HG03039 (cell line): ENCODE data around the gene RIMBP2.

Experiments used
- ATAC-seq: cut with Tn5 transposase; IDR thresholded peaks from one replicate; pipeline ENCODE4 v1.9.1; 2021; ENCODE audit warnings: mild to moderate bottlenecking, moderate library complexity; ENCODE audit not compliant: unreplicated experiment

RIMBP2 gene

DNA sequence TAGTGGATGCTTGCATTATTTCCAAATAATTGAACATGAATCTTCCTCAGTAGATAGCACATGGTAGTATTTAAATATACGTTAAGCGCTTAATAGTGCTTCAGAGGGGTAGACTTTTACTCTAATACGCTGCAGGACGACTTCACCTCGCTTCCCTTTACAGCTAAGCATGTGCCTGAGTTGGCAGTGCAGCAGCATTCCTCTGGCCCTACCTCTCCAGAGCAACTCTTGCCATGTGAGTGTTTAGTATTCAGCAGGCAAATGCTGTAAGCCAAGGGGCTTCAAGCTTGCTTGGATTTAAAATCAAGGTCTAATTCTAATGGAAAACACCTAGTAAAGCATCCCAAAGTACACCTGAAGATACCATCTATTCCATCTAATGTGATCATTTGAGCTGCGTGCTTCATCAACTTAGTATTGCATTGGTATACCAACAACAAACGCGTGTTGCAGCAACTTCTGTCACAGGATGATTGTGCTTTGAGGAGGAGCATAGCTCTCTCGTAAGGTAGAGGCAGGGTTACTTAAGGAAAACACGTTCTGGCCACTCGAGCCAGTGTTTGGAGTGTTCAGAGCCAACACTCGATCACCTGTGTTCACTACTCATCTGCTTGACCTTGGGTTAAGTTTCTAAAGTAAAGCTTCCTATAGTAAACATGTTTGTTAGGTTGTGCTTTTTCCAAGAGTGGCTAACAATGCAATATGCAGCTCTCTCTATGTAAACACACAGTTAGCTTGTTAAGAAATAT is 317.8 kb downstream of the RIMBP2 start:
- ATAC-seq, result no peak

DNA sequence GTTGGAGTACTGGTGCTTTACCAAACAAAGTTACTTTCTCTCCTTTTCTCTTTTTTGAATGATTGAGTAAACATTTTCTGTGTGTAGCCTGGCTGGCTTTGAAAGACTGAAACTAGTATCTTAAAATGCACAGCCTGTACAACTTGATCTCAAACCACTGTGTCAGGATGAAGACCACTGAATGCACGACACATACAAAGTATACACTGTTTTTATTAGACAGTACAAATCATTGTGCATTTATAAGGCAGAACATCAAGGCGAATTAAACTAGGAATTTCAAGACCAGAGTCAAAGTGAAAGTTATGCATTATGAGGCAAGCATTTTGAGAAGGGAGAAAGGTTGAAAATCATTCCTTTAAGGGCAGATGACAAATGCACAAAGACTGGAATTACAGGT is 319.4 kb downstream of the RIMBP2 start:
- no peak for ATAC-seq

DNA sequence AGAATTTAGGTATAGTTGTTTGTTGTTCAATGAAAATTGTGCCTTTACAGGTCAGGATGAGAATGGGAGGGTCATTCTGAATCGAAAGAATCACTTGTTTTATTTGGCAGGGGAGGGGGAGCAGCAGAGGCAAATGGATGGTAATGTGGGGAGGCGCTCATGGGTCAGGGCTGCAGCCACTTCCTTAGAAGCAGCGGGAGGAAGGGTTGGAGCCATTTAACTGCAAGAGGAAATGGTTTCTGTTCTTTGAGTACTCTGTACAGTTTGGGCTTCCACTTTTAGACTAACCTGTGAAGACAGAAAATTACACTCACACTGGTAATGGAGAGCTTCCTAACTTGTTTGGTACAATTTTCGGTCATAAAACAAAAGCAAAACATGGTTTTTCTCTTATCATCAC is 321.2 kb downstream of the RIMBP2 start:
- ATAC-seq, result no peak

DNA sequence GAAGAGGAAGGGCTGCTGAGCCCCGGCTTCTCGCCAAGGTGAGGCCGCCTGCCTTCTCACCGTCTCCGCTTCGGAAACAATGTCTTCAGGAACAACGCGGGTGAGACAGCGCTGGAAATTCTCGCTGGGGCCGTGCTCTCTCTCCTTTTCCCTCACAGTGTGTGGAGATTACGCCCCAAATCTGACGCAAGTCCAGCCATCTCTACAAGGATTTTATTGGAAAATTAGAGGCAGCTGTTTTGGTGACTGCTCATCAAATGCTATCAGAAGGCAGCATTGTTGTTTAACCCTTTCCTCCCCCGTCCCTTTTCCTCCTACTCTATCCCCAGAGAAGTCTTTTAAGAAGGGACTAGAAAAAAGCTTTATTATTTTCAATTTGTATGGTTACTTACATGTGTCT is 324.9 kb downstream of the RIMBP2 start:
- no peak for ATAC-seq

DNA sequence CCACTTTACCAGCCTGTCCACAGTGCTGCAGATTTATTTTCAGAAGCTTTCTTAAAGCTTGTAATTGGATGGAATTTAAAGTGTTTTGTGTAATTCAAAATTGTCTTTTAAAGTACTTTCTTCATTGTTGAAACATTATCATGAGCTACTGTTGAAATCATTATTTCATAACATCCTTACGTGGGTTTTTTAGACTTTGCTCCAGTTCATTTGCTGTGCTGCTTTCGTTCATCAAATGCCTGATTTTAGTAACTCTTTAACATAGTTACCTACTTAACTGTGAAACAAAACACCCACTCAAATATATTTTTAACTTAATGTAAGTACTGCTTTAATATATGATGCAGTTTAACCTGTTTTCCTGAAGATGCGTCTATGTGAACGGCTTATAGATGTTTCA is 330.9 kb downstream of the RIMBP2 start:
- no peak for ATAC-seq

DNA sequence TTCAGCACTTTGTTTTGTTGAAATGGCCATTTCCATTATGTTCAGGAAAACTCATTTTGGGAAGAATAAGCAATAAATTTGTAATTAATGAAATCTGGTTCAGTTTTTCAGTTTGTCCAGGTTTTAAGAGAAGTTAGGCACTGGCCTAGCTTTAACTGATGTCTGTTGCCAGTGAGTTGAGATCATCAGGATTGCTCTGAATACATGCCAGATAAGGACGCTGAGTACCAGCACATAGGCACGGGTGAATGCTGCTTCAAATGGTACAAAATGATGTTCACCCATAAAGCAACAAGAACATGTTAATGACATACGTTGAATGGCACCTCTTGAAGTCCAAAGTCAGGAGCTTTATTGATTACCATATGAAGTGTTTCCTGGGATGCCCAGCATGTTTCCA is 331.9 kb downstream of the RIMBP2 start:
- no peak for ATAC-seq

DNA sequence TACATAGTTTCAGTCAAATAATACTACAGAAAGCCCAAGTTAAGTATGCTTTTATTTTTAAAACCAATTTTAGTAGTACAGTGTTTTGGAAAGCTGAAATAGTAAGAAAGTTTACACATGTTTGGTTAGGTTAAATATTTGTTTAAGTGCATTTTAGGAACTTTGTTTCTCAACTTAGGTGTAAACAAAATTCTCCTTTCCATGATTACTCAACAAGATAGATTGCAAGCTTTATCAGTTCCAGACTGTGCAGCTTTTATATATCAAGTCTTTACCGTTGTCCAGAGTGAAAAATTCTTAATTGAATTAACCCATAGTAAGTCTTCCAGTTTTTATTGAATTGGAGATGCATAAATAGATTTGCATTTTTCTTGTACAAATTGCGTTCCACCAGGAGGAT is 333.3 kb downstream of the RIMBP2 start:
- no peak for ATAC-seq

DNA sequence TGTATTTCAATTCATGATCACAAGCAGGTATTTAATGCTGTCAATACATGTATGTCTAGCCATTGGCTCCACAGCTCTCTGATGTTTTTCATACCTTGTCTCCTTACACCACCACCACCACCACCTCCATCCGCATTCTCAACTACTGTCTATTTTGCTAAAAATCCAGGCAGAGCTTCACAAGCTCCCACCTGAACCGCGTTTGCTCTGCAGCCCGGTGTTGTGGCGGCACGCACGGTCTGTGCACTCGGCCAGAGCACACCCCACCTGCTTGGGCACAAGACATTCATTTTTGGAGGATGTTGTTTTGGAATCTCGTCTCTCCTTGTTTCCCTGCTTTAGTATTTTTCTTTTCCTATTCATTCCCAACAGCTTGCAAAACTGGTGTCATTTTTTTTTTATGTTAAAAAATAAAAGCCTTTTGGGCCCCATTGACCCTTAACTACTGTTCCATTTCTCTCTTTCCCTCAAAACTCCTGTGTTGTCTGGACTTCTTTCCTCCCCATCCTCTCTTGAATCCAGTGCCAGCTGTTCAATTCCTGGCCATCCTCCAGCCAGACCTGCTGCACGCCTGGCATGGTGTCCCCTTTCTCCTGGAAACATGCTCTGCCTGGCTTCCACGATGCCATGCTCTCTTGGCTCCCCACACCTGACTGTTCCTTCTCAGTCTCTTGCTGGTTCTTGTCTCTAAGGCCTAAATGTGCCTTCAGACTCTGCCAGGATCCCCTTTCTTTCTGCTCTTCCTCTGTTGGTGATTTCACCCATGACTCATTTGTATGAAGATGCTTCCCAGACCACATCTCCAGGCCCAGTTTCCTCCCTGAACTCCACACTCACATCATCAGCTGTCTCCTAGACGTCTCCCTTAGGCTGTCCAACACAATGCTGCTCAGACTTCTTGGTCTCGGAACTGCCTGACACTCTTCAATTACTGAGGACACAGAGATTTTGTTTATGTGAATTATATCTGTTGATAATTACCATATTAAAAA is 340.5 kb downstream of the RIMBP2 start:
- no peak for ATAC-seq

DNA sequence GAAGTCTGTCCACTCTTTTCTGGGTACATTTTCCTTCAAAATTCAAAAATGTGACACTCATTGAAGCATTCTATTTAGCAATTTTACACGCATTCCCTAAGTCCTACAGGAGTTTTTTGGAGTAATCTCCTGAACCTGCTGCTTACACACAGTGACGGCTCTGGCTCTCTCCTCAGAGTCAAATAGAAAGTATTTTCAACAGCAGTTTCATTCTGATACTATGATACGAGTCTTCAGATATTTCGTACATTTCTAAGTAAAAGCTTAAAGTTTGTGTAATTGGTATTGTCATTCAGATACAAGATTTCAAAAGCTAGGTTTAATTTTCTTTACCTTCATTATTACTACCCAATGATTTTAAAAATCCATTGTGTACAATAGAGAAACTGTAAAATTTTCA is 342.0 kb downstream of the RIMBP2 start:
- no peak for ATAC-seq

DNA sequence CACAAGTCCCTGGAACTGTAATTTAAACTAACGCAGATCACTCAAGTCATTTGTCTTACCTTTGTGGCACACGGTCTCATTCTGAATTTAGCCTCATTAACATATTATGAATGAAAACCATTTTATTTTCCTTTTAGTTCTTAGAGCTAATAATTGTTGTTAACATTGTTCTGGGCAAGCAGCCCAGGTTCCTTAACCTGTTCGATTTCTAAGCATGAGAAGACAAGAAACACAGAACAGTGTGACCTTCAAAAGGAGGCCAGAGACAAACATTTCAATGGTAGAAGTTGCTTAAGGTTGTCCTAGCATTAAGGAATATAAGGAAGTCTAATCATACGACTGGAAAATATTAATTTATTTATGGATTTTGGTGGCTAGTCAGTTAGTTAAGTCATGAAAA is 343.2 kb downstream of the RIMBP2 start:
- ATAC-seq, result no peak

DNA sequence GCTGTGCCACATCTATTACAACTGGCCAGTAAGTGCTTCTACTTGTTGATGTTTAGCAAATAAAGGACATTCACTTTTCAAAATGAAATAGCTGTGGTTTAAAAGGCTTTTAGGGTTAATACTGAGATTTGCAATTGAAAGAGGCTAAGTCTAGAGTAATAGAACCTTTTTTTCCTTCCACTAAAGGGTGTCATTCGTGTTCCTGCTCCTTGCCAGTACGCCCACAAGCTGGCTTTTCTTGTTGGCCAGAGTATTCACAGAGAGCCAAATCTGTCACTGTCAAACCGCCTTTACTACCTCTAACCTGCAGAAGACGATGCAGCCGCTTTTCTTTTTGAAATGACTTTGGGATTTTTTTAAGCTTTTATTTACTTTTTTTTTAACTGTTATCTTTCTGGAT is 344.8 kb downstream of the RIMBP2 start:
- ATAC-seq, result no peak

DNA sequence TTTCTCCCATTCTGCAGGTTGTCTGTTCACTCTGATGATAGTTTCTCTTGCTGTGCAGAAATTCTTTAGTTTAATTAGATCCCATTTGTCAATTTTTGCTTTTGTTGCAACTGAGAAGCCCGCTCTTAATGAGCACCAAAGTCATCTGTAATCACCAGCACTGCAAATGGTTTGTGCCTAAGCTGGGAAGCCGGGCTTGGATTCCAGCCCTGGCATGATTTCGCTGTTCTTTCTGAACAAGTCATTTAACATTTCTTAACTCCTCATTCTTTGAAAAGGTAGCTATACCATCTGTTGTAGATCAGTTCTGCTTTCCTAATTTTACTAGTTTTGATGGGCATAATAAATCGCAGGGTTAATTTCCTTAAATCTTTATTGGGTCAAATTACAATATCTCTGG is 346.3 kb downstream of the RIMBP2 start:
- ATAC-seq, result no peak

DNA sequence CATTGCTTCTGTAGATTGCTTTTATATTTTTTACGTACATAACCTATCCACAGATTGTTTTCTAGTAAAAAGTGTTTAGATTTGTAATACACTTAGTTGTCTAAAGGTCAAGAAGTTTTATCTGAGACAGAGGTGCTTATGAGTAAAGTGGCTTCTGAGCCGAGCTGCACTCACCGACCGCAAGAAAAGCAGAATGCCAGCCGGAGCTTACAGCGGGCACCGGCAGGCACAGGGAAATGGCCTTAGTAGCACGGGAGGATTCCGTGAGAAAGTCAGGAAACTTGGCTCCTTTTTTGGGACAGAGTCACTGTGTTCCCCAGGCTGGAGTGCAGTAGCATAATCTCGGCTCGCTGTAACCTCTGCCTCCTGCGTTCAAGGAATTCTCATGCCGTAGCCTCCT is 348.6 kb downstream of the RIMBP2 start:
- ATAC-seq, result no peak

DNA sequence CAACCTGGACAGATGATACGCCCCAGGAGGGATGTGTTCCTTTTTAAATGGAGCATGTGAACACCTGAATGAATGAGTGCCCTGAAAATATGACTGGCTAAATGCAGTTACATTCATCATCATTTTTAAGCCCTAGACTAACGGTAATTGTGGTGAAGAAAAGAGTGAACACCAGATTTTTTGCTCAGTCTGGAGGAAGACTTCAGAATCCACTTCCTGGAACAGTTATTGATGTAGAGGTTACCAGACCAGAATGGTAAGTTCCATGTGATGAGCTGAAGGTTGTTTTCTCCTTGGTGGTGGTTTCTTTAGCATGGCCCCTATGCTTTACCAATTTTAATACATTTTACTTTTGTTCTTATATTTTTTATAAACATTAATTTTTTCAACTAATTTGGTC is 349.1 kb downstream of the RIMBP2 start:
- ATAC-seq, result no peak

DNA sequence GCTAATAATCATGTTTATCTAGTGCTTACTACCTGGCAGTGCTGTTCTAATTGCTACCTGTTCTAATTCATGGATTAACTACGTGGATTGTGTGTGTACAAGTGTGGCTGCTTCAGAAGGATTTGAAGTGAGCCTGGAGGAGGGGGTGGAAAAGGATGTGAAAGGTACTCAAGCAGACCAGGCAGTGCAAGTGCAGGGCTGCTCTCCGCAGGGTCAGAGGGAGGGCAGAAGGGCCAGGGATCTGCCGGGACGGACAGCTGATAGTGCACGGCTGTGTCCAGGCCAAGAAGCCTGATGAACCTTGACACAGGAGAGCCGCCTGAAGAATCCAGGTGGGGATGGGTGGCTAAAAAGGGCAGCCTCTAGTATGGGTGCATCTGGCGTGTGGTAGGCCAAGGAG is 349.9 kb downstream of the RIMBP2 start:
- ATAC-seq, result no peak

DNA sequence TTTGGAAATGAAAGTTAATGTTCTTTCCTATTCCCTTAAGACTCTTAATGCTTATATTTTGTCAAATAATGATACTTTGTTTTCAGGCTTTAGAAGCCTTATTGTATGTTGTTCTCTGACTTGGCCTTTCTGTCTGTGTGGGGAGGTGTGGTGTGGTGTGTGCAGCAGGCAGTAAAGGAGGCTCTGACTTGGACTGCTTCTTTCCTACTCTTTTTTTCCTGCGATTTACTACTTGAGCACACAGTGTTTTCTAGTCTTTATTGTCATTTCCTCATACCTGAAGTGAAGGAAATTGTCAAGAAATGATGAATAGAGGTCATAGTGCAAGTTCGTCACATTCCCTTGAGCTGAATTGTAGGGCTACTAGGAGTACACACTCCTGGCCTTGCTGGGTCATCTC is 351.5 kb downstream of the RIMBP2 start:
- ATAC-seq, result no peak

DNA sequence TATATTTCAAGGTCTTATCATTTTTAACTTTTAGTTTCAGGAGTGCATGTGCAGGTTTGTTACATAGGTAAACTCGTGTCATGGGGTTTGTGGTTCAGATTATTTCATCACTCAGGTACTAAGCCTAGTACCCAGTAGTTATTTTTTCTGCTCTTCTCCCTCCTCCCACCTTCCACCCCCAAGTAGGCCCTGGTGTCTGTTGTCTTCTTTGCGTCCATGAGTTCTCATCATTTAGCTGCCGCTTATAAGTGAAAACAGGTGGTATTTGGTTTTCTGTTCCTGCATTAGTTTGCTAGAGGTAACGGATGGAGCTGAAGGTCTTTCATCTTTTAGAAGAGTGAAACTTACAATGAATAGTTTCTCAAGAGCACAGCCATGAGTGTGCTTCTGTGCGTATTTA is 354.0 kb downstream of the RIMBP2 start:
- ATAC-seq, result no peak

DNA sequence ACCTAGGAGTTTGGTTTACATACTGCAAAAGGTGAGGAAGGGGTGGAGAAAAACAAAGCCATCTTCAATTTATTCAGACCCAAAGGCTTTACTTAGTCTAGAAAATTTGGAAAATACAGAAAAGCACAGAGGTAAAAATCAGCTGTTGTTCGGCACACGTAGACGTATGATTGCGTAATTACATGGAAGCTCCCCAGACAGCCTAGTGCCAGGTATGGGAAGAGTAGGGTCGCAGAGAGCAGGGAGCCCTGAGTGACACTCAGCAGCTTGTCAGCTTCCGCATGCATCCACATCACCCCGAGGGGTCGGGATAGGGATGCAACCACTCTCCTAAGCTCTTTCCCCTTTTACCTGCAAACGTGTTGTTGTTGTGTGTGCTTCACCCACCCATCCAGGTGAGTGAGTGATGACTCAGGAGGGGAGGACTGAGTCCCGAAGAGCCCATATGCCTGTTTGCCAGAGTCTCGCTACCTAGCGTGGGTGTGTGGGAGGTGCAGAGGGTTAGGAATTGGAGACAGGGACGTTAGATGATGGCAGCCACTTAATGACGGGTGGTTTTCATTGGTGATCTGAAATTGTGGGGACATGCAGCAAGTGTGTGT is 358.3 kb downstream of the RIMBP2 start:
- no peak for ATAC-seq

DNA sequence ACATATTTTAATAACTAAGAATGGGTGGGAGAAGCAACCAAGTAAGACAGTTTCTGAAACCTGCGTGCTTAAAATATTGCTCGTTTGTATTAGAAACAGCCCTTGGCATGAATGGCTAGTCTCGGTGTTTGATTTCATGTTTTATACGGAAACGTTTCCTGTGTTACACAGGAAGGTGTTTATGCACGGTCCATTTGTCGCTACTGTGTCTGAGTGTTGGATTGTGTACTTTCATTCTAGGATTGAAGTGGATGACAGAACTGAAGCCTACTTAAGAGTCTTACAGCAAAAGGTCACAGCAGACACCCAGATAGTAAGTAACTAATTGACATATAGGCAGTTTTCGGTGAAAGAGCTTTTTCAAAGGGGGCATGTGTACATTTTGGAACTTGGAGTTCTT is 358.9 kb downstream of the RIMBP2 start:
- no peak for ATAC-seq

DNA sequence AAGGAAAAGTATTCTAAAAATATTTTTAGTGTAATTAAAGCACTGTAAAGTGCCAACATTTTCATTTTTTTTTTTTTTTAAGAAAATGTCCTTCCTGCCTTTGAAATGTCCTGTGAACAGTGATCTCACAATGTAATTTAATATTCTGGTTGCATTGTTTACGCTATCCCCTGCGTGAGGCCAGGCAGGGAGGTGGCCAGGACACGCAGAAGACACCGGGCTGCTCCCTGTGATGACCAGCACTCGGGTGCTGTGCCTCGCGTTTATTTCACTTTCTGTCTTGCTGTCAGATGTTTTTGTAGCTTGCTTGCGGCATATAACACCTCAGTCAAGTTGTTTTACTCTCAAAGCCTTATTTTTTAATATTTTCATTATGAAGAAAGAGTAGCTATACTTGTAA is 359.9 kb downstream of the RIMBP2 start:
- no peak for ATAC-seq

DNA sequence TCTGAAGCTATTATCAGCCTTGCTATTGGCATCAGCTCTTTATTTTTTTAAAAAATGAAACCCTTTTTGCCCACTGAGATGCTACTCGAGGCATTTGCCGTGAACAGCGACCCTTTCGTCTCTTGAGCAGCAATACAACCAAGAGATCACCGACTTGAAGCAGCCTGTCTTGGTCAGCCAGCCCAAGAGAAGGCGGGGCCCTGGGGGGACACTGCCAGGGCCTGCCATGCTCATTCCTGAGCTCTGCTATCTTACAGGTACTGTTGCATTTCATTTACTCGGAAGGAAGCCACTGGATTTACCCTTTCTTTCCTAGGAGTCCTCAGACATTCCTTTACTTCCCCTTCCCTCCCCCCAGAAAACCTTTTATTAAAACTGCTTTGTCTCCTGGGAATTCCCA is 361.7 kb downstream of the RIMBP2 start:
- no peak for ATAC-seq

DNA sequence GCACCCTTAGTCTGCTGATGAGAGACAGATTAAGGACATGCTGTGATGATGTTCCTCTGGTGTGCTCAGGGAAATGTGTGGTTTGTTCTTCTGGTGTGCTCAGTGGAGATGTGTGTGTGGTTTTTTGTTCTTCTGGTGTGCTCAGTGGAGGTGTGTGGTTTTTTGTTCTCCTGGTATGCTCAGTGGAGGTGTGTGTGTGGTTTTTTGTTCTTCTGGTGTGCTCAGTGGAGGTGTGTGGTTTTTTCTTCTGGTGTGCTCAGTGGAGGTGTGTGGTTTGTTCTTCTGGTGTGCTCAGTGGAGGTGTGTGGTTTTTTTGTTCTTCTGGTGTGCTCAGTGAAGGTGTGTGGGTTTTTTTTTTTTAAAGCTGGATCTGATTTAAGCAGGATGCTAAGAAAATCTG is 363.0 kb downstream of the RIMBP2 start:
- no peak for ATAC-seq
